ENCODE measurements around the gene IFFO2. TPM values are rescaled to one million over a fixed set of nuclear protein-coding genes. Genes with fewer than 3 reads are reported as not detected.

The IFFO2 gene
- total RNA-seq, 2 experiments from 2014 or later: 20.5 to 25.5 TPM

GRCh38 chr1:18856435-18856834 is 100.0 kb downstream of the IFFO2 start:
- CTCF ChIA-PET: no interaction called here
- POLR2A ChIA-PET: no interaction called here

GRCh38 chr1:18855573-18855972 is 100.9 kb downstream of the IFFO2 start:
- ChIA-PET POLR2A (no interaction called here), CTCF (no interaction called here)

GRCh38 chr1:18854331-18855025 is 102.0 kb downstream of the IFFO2 start:
- CTCF ChIA-PET: no interaction called here
- POLR2A ChIA-PET: no interaction called here

Other genes starting within 250 kb of the IFFO2 start
- not detected for gene TAS1R2, start 97.0 kb downstream of the IFFO2 start, total RNA-seq
- 1 to 10 TPM; 7.9 to 9.0 TPM for gene ALDH4A1, start 54.1 kb downstream of the IFFO2 start, total RNA-seq